SK-N-MC (cell line): ENCODE results near the gene TTBK1.

Experiments used
- DNase-seq: peaks from one replicate; pipeline ENCODE4 v3.0.0-alpha.2; 2011; ENCODE audit warnings: low read depth, low spot score
- H3K27ac ChIP-seq: fragments of 200-600 bp; sonication (generic); 2 replicates; pipeline ENCODE4 v1.5.1; 2016; ENCODE audit warnings: mixed run types
- H3K36me3 ChIP-seq: fragments of 200-600 bp; sonication (generic); 2 replicates; pipeline ENCODE4 v1.6.1; 2017; ENCODE audit warnings: antibody characterized with exemption, low read length, mixed read lengths; ENCODE audit not compliant: insufficient read depth
- H3K4me3 ChIP-seq: fragments of 200-600 bp; sonication (generic); 2 replicates; pipeline ENCODE4 v1.5.1; 2016
- H3K9ac ChIP-seq: fragments of 200-600 bp; sonication (generic); 2 replicates; pipeline ENCODE4 v1.8.0; 2017; ENCODE audit warnings: mixed run types, mixed read lengths; ENCODE audit not compliant: insufficient read length
- H3K9me3 ChIP-seq: fragments of 200-600 bp; sonication (generic); 2 replicates; pipeline ENCODE4 v1.6.1; 2017; ENCODE audit warnings: low read depth, mild to moderate bottlenecking, antibody characterized with exemption, low read length, moderate library complexity, mixed read lengths
- EZH2 ChIP-seq: fragments of 200-600 bp; sonication (generic); IDR thresholded peaks from one replicate; pipeline ENCODE4 v1.6.1; 2017; ENCODE audit warnings: antibody characterized with exemption
- FOXP2 ChIP-seq: optimal IDR thresholded peaks from 2 replicates; pipeline ENCODE3; 2011; ENCODE audit warnings: mild to moderate bottlenecking, moderate library complexity; ENCODE audit not compliant: insufficient read depth; ENCODE audit errors: extremely low read length, control extremely low read depth
- POLR2AphosphoS5 ChIP-seq: IDR thresholded peaks from 2 replicates; pipeline ENCODE4 v1.6.1; 2012; ENCODE audit warnings: mild to moderate bottlenecking, low read depth, low read length, borderline replicate concordance

TTBK1 gene

GRCh38 chr6:43307451-43308100, 64.3 kb downstream of the TTBK1 start:
- Histone ChIP-seq H3K27ac (no peak overlapping the region), H3K9ac (no peak overlapping the region), H3K9me3 (no peaks in the 10 kb centered on the region), H3K36me3 (no peaks in the 10 kb centered on the region), H3K4me3 (no peak overlapping the region)
- DNase-seq: no peak
- TF ChIP-seq POLR2AphosphoS5 (no peak), EZH2 (no peak), FOXP2 (no peak)

DNA sequence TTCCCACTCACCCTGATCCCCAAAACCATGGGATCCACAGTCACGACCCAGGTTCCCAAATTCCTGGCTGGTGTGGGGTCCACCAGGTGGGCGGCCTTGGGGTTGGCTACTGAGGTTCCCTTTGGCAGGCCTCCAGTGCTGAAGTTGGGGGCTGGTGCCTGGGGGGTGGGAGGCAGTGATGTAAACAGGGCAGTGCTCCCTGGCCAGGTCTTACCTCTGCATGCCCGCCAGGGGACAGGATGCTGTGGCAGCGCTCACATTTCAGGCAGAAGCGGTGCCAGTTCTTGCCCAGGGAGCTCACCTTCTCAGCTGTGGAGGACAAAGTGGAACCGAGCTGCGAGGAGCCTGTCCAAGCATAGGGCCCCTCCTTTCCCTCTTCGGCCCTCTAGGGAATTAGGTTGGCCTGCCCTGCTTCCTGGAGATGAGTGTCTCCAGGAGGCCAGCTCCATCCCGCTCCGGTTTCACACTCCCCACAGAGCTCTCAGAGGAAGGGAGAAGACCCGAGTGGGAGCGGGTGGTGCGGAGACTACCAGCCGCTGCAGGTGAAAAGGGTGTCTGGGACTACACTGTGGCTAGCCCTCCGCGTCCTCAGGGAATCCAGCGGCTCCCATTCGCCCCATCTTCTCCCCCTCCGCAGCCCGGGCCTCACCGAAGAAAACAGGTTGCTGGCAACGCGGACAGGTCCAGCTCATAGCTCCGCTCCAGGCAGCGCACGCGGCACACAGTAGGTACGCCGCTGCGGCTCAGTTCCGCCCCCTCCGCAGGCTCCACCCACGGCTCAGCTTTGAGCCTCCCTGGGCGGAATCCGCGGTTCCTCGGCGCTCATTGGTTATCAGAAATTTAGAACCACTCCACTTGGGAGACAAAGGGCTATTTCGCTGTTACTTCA, 65.1 kb downstream of the TTBK1 start, which contains the start of gene CRIP3:
CRIP3 (minus strand) TSS at position 726 of the 889 bp plus-strand sequence; CDS start at position 692, 34 bp downstream.
- Histone ChIP-seq H3K4me3 (peak within 1 kb of the TSS; percentile 36; the same call in 1 of the 2 replicates), H3K9ac (no peak within 1 kb of the TSS), H3K9me3 (no peaks in the 10 kb centered on the region), H3K36me3 (no peaks in the 10 kb centered on the region), H3K27ac (no peak within 1 kb of the TSS)
- TF ChIP-seq POLR2AphosphoS5: no peak
- TF ChIP-seq FOXP2: no peak
- TF ChIP-seq EZH2: no peak
- no peak for DNase-seq

DNA sequence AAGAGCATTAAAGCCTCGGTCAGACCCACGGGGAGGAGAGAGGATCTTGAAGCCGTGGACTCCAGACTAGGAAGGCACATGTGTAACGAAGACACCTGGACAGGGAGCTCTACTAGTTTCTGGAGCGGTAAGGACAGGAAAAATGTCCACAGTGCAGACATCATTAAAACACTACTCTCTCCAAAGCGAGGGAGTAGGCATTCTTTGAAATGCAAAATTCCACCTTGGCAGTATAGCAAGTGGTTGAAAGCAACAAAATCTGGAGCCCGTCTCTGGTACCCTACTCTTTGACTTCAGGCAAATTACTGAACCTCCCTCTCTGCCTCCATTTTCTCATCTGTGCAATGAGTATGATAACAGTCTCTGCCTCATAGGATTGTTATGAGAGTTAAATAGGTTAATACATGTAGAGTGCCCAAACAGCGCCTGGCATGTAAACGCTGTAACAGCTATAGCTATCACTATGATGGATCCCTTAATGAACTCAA, 65.8 kb downstream of the TTBK1 start:
- no peak overlapping the region for H3K27ac ChIP-seq
- no peak for DNase-seq
- H3K9ac ChIP-seq: no peak overlapping the region
- H3K36me3 ChIP-seq: no peaks in the 10 kb centered on the region
- H3K4me3 ChIP-seq: peak overlapping the region; percentile 36; the same call in 1 of the 2 replicates
- no peaks in the 10 kb centered on the region for H3K9me3 ChIP-seq
- no peak for TF ChIP-seq POLR2AphosphoS5
- no peak for TF ChIP-seq EZH2
- no peak for TF ChIP-seq FOXP2

DNA sequence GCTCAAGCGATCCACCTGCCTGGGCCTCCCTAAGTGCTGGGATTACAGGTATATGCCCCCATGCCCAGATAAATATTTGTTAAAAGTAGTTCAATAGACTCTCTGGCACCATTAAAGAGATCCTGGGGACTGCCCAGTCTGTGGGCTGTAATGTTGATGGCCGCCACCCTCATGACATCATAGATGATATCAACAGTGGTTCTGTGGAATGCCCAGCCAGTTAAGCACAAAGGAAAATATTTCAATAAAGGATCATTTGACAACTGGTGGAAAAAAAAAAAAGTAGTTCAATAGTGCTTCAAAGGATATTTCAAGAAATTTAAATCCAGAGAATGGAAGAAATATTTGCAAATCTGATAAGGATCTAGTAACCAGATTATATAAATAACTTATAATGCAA, 66.9 kb downstream of the TTBK1 start:
- DNase-seq: no peak
- no peak overlapping the region for H3K9ac ChIP-seq
- H3K36me3 ChIP-seq: no peaks in the 10 kb centered on the region
- TF ChIP-seq POLR2AphosphoS5 (no peak), FOXP2 (no peak), EZH2 (no peak)
- H3K4me3 ChIP-seq: no peak overlapping the region
- no peak overlapping the region for H3K27ac ChIP-seq
- H3K9me3 ChIP-seq: no peaks in the 10 kb centered on the region

DNA sequence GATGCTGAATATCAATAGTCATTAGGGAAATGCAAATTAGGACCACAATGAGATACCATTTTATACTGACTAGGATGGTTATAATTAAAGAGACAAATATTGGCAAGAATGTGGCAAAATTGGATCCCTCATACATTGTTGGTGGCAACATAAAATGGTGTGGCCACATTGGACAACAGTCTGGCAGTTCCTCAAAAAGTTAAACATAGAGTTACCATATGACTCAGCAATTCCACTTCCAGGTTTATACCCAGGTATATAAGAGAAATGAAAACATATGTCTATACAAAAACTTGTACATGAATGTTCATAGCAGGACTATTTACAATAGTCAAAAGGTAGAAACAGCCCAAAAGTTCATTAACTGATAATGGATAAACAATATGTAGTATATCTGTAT, 67.3 kb downstream of the TTBK1 start:
- Histone ChIP-seq H3K9ac (no peak overlapping the region), H3K27ac (no peak overlapping the region), H3K4me3 (no peak overlapping the region), H3K36me3 (no peaks in the 10 kb centered on the region), H3K9me3 (no peaks in the 10 kb centered on the region)
- DNase-seq: no peak
- TF ChIP-seq FOXP2: no peak
- no peak for TF ChIP-seq POLR2AphosphoS5
- TF ChIP-seq EZH2: no peak

DNA sequence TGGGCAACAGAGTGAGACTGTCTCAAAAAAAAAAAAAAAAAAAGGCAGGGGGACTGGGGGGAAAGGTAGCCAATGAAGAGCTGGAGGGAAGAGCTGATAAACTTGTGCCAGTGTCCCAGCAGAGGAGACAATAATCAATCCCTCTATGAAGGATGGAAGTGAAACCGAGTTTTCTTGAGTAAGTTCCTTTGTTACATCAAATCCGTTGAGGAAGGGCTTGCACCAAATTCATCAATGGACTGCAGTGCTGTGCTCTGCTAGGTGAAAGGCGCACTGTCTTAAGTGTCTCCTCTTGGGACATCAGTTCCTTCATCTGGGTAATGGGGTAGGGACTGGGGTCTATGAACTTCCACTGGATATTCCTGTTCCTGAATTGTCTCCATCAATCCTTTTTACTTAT, 68.4 kb downstream of the TTBK1 start:
- Histone ChIP-seq H3K4me3 (no peak overlapping the region), H3K27ac (no peak overlapping the region), H3K9me3 (no peaks in the 10 kb centered on the region), H3K36me3 (no peaks in the 10 kb centered on the region), H3K9ac (no peak overlapping the region)
- TF ChIP-seq FOXP2 (no peak), EZH2 (no peak), POLR2AphosphoS5 (no peak)
- DNase-seq: no peak

- no peak for TF ChIP-seq FOXP2
- no peak for TF ChIP-seq POLR2AphosphoS5
- no peak for TF ChIP-seq EZH2
- H3K9me3 ChIP-seq: no peaks in the 10 kb centered on the region
- no peak for DNase-seq
- H3K9ac ChIP-seq: no peak overlapping the region
- H3K36me3 ChIP-seq: no peaks in the 10 kb centered on the region
- no peak overlapping the region for H3K4me3 ChIP-seq
- no peak overlapping the region for H3K27ac ChIP-seq
Observed at GRCh38 chr6:43313813-43314212, 70.5 kb downstream of the TTBK1 start.

DNA sequence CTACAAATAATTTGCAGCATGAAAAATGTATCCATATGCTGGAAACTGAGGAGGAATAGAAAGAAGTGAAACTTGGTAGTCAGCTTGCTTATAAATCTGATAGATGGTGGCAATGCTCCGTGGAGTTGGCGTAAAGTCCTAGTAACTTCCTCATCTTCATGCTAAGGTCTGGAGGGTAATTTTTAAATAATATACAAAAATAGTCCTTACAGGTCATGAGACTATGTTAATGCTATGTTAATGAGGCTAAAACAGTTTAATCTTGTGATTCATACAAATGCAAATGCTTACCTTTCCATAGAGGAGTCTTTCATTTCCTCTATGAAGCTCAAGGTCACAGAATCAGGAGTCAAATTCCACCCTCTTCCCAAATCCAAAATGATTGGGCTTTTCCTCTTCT, 74.7 kb downstream of the TTBK1 start:
- Histone ChIP-seq H3K36me3 (no peaks in the 10 kb centered on the region), H3K9ac (no peak overlapping the region), H3K27ac (no peak overlapping the region), H3K4me3 (no peak overlapping the region), H3K9me3 (no peaks in the 10 kb centered on the region)
- TF ChIP-seq EZH2 (no peak), FOXP2 (no peak)
- DNase-seq: no peak
